ENCODE results near the gene GINS3.

GINS3 gene

GRCh38 chr16:58426966-58427365 lies 34.7 kb downstream of the GINS3 start:
- DNase-seq = no peak

- no peak for DNase-seq
Observed at GRCh38 chr16:58428621-58429542, 36.6 kb downstream of the GINS3 start.

GRCh38 chr16:58430718-58431117 lies 38.4 kb downstream of the GINS3 start:
- DNase-seq = no peak

- DNase-seq = no peak
Observed at GRCh38 chr16:58433569-58433951, 41.3 kb downstream of the GINS3 start.

GRCh38 chr16:58435779-58436178 lies 43.5 kb downstream of the GINS3 start:
- no peak for DNase-seq

- DNase-seq = no peak
Observed at GRCh38 chr16:58440131-58440530, 47.9 kb downstream of the GINS3 start.

GRCh38 chr16:58442547-58442946 lies 50.3 kb downstream of the GINS3 start:
- no peak for DNase-seq

- DNase-seq = no peak
Observed at GRCh38 chr16:58443783-58444182, 51.5 kb downstream of the GINS3 start.

GRCh38 chr16:58444265-58444664 lies 52.0 kb downstream of the GINS3 start:
- no peak for DNase-seq

GRCh38 chr16:58448890-58449289 lies 56.6 kb downstream of the GINS3 start:
- DNase-seq = no peak

GRCh38 chr16:58449306-58449705 lies 57.0 kb downstream of the GINS3 start:
- DNase-seq = no peak

- DNase-seq = no peak
Observed at GRCh38 chr16:58449768-58450167, 57.5 kb downstream of the GINS3 start.

- no peak for DNase-seq
Observed at GRCh38 chr16:58450590-58450989, 58.3 kb downstream of the GINS3 start.

GRCh38 chr16:58451265-58451689 lies 59.0 kb downstream of the GINS3 start:
- DNase-seq = no peak

- DNase-seq = no peak
Observed at GRCh38 chr16:58451945-58452401, 59.7 kb downstream of the GINS3 start.

- DNase-seq = no peak
Observed at GRCh38 chr16:58452640-58453039, 60.4 kb downstream of the GINS3 start.

- DNase-seq = no peak
Observed at GRCh38 chr16:58454178-58454577, 61.9 kb downstream of the GINS3 start.

GRCh38 chr16:58454856-58455255 lies 62.6 kb downstream of the GINS3 start:
- DNase-seq = no peak

Data from RPMI8226 (cell line).